Stimulated activated CD8-positive, alpha-beta memory T cell treated with anti-CD3 and anti-CD28 coated beads, Interleukin-2, amount 100 ng/mL, for 1 hour (primary cell): Measurements from ENCODE around the gene ENTPD5.
A peak's percentile ranks its signal among the peaks of the same experiment; 100 is the strongest.

Source experiments
- DNase-seq, 2 donors: peaks; one replicate each; pipeline ENCODE4 v3.0.0-alpha.2; 2020; ENCODE audit warnings: low read depth in 2 of 2

The ENTPD5 gene

DNA sequence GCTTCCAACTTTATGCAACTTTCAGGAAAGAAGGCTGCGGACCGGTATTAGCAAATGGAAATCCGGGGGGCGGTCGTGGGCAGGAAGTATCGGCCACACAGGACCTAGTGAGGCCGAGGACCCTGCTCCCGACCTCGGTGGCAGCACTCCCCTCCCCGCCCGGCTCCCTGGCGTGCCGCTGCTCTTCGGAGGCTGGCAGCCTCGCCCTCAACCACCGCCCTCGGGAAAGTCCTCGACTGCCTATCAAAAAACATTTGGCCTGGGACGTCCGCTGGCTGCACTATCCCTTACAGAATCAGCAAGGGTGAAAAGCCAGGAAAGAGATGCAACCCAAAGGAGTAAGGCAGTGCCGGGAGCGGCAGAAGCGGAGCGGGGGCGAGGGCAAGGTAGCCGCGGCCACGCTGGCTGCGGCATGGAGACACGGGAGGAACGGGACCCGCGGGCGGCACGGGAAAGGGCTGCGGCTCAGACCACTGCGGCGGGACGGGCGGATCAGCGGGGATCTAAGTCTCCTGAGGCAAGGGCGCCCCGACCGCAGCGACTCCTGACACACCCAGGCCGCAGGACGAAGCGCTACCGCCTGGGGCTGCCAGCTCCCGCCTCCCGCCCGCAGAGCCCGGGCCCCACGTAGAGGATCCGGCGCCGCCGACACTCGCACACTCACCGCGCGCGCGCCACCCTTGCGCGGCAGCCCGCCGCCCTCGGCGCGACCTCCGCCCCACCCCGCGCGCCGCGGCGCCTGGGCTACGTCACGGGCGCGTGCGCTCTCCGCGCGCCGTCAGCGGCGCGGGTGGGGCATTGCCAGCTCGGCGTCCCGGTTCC lies at the start of gene ENTPD5, which contains the start of gene BBOF1:
ENTPD5 (minus strand) TSS at position 703 of the 822 bp plus-strand sequence. CDS start 31,186 bp downstream, outside the sequence.
BBOF1 (plus strand) TSS at position 764 of the 822 bp plus-strand sequence. CDS start 130 bp downstream, outside the sequence.
- peak; percentile 69 to 74 for DNase-seq

DNA sequence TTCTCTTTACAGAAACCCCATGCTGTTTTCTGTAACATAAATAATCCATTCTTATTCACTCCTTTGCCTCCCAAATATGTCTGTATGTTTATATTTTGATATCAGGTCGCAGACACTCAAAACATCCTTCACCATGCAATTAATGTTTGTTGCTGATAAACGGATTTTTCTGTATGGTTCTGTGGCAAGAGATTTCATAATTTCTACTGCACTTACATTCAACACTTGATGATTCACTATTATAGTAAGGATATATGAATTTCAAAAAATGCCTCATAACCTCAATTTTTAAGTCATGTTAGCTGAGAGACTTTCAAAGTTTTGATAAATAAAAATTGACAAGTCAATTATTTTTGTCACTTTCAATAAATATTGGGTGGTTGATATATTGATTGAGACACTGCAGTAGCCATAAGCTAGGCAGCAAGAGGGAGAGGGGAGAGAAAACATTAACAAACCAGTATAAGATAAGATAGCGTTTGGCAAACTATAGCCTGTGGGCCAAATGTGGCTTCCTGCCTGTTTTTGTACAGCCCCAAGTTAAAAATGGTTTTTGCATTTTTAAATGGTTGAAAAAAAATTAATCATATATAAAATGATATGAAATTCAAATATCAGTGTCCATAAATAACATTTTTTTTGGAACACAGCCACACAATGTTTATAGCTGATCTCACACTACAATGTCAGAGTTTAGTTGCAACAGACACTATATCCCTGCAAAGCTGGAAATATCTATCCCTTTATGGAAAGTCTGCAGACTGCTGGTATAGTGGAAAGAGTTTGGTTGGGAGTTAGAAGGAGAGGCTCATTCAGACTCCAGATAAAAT lies 46.9 kb upstream of the ENTPD5 start:
- DNase-seq = no peak

DNA sequence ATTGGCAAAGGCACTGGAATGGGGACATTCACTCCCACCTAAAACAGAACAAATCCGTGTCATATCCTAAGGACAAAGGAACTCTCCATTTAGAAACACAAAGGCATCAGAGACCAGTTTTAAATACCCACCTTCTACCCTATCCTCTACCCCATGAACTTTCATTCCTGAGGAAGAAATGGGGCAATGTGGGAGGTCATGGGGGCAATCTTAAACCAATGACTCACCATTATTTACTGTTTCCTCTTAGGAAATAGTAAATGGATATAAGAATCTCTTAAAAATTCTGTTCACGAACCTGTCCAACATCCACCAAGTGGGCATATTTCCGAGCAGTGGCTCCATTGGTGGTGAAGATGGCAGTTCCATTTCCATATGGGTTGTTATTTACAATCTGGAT lies 45.8 kb upstream of the ENTPD5 start:
- no peak for DNase-seq

DNA sequence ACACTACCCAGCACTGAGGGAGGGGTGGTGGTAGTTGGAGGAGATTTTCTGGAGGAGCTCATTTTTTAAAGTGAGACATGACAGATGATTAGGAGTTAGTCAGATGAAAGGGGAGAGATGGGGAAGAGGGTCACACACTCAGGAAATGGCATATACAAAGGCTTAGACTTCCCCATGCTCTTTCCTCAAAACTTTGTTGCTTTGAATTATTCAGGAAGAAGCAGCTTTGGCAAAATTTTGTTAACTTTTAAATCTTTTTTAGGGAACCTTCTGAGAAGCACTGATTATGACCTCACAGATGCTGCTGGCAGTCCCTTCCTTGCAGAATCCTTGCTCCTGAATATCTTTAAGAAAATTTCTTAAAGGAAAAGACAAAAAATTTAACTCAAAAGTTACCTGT lies 45.3 kb upstream of the ENTPD5 start:
- no peak for DNase-seq

- DNase-seq = no peak
Observed at GRCh38 chr14:74062809-74063150, 43.7 kb upstream of the ENTPD5 start.

DNA sequence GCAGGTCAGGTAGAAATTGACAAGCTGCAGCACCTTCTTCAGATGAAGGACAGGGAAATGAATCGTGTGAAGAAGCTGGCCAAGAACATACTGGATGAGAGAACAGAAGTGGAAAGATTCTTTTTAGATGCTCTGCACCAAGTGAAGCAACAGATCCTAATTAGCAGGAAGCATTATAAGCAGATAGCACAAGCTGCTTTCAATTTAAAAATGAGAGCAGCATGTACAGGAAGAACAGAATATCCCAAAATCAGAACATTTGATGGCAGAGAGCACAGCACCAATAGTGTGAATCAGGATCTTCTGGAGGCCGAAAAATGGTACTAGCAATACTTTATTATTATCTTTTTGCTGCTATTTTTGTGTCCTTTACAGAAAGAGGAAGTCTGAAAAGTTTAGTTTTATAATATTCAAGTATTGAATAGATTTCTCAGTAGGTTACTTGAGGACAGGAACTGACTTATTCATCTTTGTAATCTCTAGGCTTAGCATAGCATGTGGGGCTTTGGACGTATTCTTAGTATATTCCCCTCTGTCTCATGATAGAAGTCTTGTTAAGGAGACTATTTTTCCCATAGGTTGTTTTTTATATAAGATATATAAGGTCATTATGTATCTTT lies 30.9 kb upstream of the ENTPD5 start:
- no peak for DNase-seq

- no peak for DNase-seq
Observed at GRCh38 chr14:74048281-74048680, 29.2 kb upstream of the ENTPD5 start.

GRCh38 chr14:74045522-74045921 lies 26.4 kb upstream of the ENTPD5 start:
- DNase-seq = no peak

DNA sequence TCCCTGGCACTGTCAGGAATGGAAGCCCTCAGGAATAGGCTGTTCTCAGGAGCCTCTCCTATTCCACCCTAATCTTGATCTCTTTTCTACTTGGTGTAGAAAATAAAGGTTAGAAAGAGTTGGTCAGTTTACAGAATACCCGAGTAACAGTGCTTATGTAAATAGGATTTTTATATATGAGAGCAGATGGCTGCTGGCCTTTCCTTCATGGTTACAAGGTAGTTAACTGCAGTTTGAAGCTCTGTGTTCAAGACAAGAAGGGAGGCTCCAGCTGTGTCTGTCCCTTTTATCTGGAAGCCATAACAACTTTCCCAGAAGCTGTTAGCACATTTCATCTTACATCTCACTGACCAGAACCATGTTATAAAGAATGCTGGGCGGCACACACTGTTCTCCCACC lies 23.2 kb upstream of the ENTPD5 start:
- no peak for DNase-seq

- no peak for DNase-seq
Observed at GRCh38 chr14:74038020-74038859, 19.2 kb upstream of the ENTPD5 start.

DNA sequence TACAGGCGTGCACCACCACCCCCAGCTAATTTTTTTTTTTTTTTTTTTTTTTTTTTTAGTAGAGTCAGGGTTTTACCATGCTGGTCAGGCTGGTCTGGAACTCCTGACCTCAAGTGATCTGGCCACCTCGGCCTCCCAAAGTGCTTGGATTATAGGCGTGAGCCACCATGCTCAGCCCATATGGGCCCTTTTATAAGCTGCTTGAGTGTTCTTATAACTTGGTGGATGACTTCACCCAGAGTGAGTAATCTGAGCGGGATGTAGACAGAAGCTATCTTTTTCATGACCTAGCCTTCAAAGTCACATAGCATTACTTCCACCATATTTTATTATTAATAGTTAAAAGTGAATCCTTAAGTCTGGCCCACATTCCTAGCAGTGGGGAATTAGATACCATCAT lies 16.5 kb upstream of the ENTPD5 start:
- no peak for DNase-seq

DNA sequence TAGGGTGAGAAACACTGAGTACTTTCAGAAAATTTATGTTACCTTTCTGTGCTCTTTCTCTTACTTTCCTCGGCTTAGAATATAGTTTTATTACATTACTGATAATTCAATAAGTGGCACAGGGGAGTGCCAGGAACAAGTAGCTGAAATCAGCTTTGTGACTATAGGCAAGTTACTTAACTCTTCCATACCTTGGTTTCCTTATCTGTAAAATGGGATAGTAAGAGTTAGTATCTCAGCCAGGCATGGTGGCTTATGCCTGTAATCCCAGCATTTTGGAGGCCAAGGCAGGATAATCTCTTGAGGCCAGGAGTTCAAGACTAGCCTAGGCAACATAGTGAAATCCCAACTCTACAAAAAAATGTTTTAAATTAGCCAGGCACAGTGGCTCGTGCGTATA lies 15.5 kb upstream of the ENTPD5 start:
- no peak for DNase-seq

DNA sequence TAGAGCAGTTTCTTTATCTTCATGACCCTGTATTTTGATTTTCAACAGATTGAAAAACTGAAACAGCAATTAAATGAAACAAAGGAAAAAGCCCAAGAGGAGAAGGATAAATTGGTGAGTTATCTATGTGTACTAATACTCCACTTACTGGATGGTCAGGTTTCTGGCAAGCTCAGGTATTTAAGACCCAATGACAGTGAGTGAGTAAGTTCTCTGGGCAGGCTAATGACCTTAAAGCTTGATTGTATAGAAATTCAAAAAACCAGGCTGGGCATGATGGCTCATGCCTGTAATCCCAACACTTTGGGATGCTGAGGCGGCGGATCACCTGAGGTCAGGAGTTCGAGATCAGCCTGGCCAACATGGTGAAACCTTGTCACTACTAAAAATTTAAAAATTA lies 10.0 kb upstream of the ENTPD5 start:
- no peak for DNase-seq

DNA sequence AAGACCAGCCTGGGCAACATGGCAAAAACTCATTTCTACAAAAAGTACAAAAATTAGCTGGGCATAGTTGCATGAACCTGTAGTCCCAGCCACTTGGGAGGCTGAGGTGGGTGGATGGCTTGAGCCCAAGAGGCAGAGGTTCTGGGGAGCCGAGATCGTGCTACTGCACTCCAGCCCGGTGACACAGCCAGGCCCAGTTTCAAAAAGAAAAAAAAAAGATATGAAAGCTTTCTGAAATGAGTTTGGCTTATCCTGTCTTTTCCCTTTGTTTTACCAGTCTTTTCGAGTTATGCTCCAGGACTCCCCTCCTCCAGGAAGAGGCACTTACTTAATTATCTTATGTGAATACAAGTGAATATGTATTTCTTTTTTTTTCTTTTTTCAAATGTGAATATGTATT lies 3.3 kb upstream of the ENTPD5 start:
- no peak for DNase-seq

GRCh38 chr14:74019408-74020137 lies 485 bp upstream of the ENTPD5 start:
- DNase-seq = no peak

- no peak for DNase-seq
Observed at GRCh38 chr14:74018174-74018585, 908 bp downstream of the ENTPD5 start.

- DNase-seq = no peak
Observed at GRCh38 chr14:74015963-74016362, 3.1 kb downstream of the ENTPD5 start.

- no peak for DNase-seq
Observed at GRCh38 chr14:74015176-74015575, 3.9 kb downstream of the ENTPD5 start.

- no peak for DNase-seq
Observed at GRCh38 chr14:74014299-74014698, 4.8 kb downstream of the ENTPD5 start.

DNA sequence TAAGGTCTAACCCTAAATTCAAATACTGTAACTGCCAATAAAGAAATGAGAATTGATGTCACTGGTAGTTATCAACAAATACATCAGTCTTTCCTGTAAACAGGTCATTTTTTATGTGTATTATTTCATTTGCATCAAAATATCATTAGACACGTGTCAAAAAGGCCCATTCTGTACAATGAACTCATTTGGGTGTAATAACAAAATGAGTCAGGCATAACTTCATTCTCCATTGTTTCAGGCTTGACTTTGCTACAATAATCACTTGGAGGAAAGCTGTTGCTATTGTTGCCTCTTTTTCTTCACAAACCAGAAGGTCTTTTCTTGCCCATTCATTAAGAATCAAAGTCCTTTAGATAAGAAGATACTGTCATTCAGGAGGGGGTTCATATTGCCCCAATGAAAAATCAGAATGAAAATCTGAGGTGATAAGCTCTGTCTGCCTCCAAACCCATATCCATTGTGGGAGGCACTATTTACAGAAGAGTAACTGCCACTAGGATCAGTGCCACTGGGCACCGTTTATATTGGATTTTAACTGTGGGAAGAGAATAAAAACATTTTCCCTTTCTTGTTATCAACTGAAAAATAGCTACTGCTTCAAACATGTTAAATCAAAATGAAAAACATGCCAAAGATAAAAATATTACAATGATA lies 10.1 kb downstream of the ENTPD5 start:
- DNase-seq = no peak
